GM12864 (cell line): ENCODE measurements around the gene MTNR1B.
A peak's percentile ranks its signal among the peaks of the same experiment; 100 is the strongest.

Experiments used
- DNase-seq: peaks from one replicate; pipeline ENCODE4 v3.0.0-alpha.2; 2011; ENCODE audit warnings: low read depth
- H3K4me3 ChIP-seq: 2 replicates; pipeline ENCODE4 v1.5.1; 2011; ENCODE audit warnings: mild to moderate bottlenecking, low read depth, low read length, control low read depth
- CTCF ChIP-seq: IDR thresholded peaks from 2 replicates; pipeline ENCODE4 v1.5.1; 2011; ENCODE audit warnings: low read depth, mild to moderate bottlenecking, moderate library complexity, low read length, control low read depth, inconsistent platforms; ENCODE audit errors: missing control alignments

Gene MTNR1B

GRCh38 chr11:93025558-93026255, 56.3 kb downstream of the MTNR1B start:
- no peak overlapping the region for H3K4me3 ChIP-seq
- DNase-seq, result no peak
- TF ChIP-seq CTCF, result no peak

GRCh38 chr11:93028960-93029522, 59.6 kb downstream of the MTNR1B start:
- no peak for DNase-seq
- peak overlapping the region; percentile 38; the same call in 1 of the 2 replicates for H3K4me3 ChIP-seq
- no peak for TF ChIP-seq CTCF

- DNase-seq, result no peak
- TF ChIP-seq CTCF, result no peak
Observed at GRCh38 chr11:93031386-93031785, 61.9 kb downstream of the MTNR1B start.

More at GRCh38 chr11:93031386-93031785, 61.9 kb downstream of the MTNR1B start:
- no peak overlapping the region for H3K4me3 ChIP-seq
